HG02943 (cell line): Measurements from ENCODE around the gene ANKS1A.
"Not testable (repeated sequence)": the region's sequence is repeated elsewhere in the genome, so short reads cannot be mapped to it uniquely, and the experiment has no call there.

ENCODE experiments used
- ATAC-seq: cut with Tn5 transposase; IDR thresholded peaks from one replicate; pipeline ENCODE4 v1.9.1; 2021; ENCODE audit warnings: mild to moderate bottlenecking, low read depth, moderate library complexity; ENCODE audit not compliant: unreplicated experiment

The ANKS1A gene

GRCh38 chr6:35089935-35090505 lies 201.0 kb downstream of the ANKS1A start:
- ATAC-seq, result no peak

DNA sequence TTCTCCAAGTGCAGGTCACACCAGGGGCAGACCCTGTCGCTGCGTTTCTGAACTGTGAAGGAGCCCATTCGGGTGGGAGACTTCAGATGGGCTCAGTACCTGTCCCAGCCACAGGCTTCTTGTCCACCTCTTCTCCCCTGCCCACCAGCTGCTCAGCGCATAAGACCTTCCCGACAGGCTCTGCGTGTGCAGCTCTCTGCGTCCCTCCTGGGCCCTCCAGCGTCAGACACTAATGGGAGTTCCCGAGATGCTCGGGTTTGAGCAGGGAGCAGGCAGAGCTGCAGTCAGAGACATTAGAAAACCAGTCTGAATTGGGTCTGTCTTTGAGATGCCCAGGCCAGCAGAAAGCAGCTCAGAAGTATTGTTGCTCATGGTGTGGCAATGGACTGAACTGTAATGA lies 201.7 kb downstream of the ANKS1A start:
- no peak for ATAC-seq

DNA sequence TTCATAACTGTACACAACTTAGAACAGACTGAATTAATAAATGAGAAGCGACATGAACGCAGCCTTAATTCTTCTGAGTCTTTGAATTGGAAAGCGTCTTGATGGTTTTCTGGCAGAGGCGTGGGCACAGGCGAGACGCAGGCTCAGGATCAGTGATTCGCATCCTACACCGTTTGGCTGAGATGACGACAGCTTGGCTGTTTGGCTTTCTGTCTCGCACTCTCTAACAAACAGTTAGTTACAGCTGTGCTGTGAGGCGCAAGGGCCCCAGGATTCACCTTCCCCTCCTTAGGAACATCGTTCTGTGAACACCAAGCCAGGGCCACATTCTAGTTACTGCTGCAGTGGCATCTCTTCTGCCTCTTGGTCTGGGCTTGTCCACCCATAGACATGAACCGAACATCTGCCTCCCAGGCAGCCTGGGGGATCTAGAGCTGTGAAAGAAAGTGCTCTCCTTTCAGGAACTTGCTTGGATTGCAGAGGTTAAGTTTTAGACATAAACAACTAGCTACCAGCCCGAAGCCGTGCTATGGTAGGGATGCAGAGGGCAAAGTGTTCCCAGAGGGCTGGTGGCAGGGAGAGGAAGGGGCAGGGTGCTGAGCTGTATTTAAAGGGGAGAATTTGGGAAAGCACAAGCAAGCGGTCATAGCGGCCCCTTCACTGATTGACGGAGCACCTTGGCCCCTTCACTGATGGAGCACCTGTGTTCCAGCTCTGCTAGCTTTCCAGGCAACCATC lies 202.5 kb downstream of the ANKS1A start:
- ATAC-seq, result no peak

GRCh38 chr6:35092362-35093117 lies 203.5 kb downstream of the ANKS1A start:
- ATAC-seq, result no peak

DNA sequence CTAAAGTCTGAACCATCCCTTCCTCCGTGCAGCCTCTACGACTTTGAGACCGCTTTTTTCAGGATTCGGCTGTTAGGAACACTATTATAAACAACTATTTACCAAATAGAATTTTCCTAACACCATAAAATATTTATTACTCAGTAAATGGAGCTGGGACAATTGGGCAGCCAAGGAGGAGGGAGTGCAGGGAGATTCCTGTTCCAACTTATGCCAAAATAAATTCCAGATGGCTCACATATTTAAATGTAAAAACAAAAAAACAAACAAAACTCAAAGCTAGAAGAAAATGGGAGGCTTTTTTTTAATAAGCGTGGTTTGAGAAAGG lies 204.0 kb downstream of the ANKS1A start:
- ATAC-seq, result no peak

- ATAC-seq, result no peak
These were observed 204.7 kb downstream of the ANKS1A start for GRCh38 chr6:35093783-35094182.

- ATAC-seq, result no peak
These were observed 205.1 kb downstream of the ANKS1A start for GRCh38 chr6:35094183-35094582.

GRCh38 chr6:35096129-35096862 lies 207.2 kb downstream of the ANKS1A start:
- no peak for ATAC-seq

GRCh38 chr6:35099116-35099515 lies 210.1 kb downstream of the ANKS1A start:
- no peak for ATAC-seq

- ATAC-seq, result no peak
These were observed 216.0 kb downstream of the ANKS1A start for GRCh38 chr6:35105078-35105477.

GRCh38 chr6:35106061-35106460 lies 217.0 kb downstream of the ANKS1A start:
- ATAC-seq, result not testable (repeated sequence)

- ATAC-seq, result not testable (repeated sequence)
These were observed 218.2 kb downstream of the ANKS1A start for GRCh38 chr6:35107208-35107607.

DNA sequence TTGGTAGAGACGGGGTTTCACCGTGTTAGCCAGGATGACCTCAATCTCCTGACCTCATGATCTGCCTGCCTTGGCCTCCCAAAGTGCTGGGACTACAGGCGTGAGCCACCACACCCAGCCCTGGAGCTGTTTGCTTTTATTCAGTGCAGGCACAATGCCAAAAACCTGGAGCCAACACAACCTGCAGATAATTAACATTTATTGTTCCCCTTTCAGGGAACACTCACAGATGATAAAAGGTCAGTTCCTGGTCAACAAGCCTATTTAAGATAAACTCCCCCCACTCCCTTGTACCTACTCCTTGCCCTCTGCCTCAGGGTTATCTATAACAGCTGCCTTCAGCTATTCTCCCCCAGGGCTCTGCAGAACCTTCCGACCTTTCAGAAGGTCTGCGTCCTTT lies 218.7 kb downstream of the ANKS1A start:
- ATAC-seq, result not testable (repeated sequence)

DNA sequence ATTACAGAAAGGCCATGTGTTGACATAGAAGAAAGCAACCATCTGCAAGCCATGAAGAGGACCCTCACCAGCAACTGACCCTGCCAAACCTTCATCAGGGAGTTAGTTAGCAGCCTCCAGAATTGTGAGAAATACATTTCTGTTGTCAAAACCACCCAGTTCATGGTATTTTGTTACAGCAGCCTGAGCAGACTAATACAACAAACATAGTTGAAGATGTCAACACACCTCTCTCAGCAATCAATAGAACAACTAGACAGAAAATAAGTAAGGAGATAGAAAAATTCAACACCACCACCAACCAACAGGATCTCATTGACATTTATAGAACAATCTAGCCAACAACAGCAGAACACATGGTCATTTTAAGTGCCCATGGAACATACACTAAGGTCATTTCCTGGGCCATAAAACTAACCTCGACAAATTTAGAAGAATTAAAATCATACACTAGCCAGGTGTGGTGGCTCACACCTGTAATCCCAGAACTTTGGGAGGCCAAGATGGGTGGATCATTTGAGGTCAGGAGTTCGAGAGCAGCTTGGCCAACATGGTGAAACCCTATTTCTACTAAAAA lies 219.3 kb downstream of the ANKS1A start:
- no peak for ATAC-seq

GRCh38 chr6:35120746-35121145 lies 231.7 kb downstream of the ANKS1A start:
- ATAC-seq, result no peak

DNA sequence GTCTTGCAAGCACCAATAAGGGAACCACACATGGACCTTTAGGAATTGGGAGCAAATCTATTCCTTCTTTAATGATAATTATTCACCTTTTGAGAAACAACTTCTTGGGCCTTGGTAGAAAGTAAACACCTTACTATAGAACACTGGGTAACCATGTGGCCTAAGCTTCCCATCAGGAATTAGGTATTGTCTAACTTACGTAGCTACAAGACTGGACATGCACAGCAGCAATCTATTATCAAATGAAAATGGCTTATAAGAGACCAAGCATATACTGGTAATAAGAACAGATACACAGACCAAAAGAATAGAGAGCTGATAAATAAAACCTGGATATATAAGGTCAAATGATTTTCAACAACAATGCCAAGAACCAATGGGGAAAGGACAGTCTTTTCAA lies 235.3 kb downstream of the ANKS1A start:
- ATAC-seq, result no peak

DNA sequence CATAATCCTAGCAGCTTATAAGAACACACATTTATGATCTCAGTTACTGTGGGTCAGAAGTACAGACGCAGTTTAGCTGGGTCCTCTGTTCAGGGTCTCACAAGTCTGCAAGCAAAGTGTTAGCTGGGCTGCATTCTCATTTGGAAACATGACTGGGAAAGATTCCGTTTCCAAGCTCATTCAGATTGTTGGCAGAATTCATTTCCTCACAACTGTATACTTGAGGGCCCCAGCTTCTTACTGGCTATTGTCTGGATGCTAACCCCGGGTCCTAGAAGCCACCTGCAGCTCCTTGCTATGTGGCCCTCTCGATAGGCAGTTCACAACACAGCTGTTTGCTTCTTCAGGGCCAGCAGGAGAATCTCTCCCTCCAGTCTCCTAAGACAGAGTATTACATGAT lies 239.0 kb downstream of the ANKS1A start:
- ATAC-seq, result no peak

GRCh38 chr6:35128496-35128895 lies 239.4 kb downstream of the ANKS1A start:
- ATAC-seq, result no peak

DNA sequence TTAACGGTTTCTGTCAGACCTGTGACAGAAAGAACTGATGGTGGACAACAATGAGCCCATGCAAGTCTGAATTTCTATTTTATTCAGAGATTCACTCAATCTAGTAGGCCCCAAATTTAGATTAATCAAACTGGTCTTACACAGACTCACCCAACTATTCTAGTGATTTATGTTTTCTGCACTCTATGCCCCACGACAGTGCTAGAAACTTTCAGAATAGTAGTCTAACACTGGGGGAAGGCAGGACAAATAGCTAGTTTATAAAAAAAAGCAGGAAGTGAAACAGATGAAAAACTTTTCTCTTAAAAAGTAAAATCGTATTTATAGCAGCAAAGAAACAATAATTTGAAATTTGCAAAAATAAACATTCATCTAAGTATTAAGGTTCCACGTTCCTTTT lies 247.1 kb downstream of the ANKS1A start:
- ATAC-seq, result no peak

DNA sequence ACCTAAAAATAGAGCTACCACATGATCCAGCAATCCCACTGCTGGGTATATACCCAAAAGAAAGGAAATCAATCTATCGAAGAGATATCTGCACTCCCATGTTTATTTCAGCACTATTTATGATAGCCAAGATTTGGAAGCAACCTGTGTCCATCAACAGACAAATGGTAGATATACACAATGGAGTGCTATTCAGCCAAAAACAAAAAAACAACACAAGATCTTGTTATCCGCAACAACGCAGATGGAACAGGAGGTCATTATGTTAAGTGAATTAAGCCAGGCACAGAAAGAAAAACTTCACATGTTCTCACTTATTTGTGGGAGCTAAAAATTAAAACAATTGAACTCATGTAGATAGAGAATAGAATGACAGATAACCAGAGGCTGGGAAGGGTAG lies 249.1 kb downstream of the ANKS1A start:
- not testable (repeated sequence) for ATAC-seq

GRCh38 chr6:35139470-35139869 lies 250.4 kb downstream of the ANKS1A start:
- no peak for ATAC-seq
